Epidermal melanocyte (primary cell): ENCODE results near the gene SH2B3.

Source experiments
- DNase-seq: peaks from one replicate; pipeline ENCODE4 v3.0.0; 2011; ENCODE audit warnings: low spot score; ENCODE audit not compliant: insufficient read length

The SH2B3 gene

GRCh38 chr12:111408686-111409402 is 3.1 kb downstream of the SH2B3 start:
- DNase-seq, result no peak

GRCh38 chr12:111409403-111409779 is 3.7 kb downstream of the SH2B3 start:
- DNase-seq, result no peak

GRCh38 chr12:111409780-111410430 is 4.2 kb downstream of the SH2B3 start:
- no peak for DNase-seq

GRCh38 chr12:111410431-111411184 is 4.9 kb downstream of the SH2B3 start:
- DNase-seq, result no peak

GRCh38 chr12:111411185-111411764 is 5.6 kb downstream of the SH2B3 start:
- no peak for DNase-seq

- DNase-seq, result peak; percentile 84
Measured at GRCh38 chr12:111412007-111412829, 6.5 kb downstream of the SH2B3 start.

GRCh38 chr12:111412830-111413441 is 7.2 kb downstream of the SH2B3 start:
- no peak for DNase-seq

- peak; percentile 69 for DNase-seq
Measured at GRCh38 chr12:111413442-111414086, 7.8 kb downstream of the SH2B3 start.

- DNase-seq, result no peak
Measured at GRCh38 chr12:111414711-111415252, 9.1 kb downstream of the SH2B3 start.

- DNase-seq, result no peak
Measured at GRCh38 chr12:111417290-111417689, 11.6 kb downstream of the SH2B3 start.

GRCh38 chr12:111417784-111418593 is 12.3 kb downstream of the SH2B3 start:
- DNase-seq, result no peak

GRCh38 chr12:111418594-111418880 is 12.8 kb downstream of the SH2B3 start:
- DNase-seq, result no peak

GRCh38 chr12:111419784-111420183 is 14.1 kb downstream of the SH2B3 start:
- no peak for DNase-seq

GRCh38 chr12:111420494-111420893 is 14.8 kb downstream of the SH2B3 start:
- no peak for DNase-seq

GRCh38 chr12:111424189-111424792 is 18.6 kb downstream of the SH2B3 start:
- no peak for DNase-seq

GRCh38 chr12:111424793-111425251 is 19.1 kb downstream of the SH2B3 start:
- no peak for DNase-seq

- DNase-seq, result no peak
Measured at GRCh38 chr12:111425655-111426054, 19.9 kb downstream of the SH2B3 start.

GRCh38 chr12:111426344-111427185 is 20.8 kb downstream of the SH2B3 start:
- DNase-seq, result no peak
